ENCODE measurements around the gene SAMD14. TPM values are rescaled to one million over a fixed set of nuclear protein-coding genes. Genes with fewer than 3 reads are reported as not detected.

Gene SAMD14
- total RNA-seq, 1 donor from 2014 or later, result 82.0 TPM

DNA sequence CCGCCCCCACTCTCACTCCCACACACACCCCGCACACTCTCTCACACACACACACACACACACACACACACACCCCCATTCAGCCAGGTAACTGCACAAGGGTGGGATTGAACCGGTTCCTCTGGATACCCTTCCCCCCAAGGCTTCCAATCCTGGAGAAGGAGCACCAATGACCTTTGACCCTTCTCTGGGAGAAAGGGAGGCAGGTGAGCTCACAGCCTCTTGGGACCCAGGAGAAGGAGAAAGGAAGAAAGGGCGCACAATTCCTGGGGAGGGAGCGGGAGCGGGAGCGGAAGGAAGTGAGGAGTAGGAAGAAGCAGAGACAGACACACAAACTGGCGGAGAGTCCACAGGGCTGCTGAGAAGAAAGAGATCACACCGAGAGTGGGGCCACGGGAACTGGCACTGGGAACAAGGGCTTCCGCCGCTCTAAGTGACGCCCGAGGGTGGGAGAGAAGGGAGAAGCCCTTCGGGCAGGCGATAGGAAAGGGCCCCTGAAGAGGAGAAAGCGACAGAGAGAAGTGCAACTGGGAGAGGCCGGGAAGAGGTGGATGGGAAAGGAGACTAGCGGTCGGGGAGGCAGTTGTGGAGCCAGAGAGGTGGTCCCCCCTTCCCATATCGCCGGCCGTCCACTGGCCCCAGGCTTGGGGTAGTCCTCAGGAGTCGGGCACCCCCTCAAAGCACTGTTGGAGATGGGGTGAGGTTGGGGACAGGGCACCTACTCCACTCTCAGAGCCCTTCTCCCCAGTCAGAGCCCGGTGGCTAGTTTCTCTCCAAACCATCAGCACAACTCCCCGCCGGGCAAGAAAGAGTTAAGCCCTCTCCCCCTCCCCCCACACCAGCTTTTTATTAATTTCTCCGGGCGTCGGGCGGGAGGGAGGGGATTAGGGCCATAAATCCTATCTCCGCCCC lies 1.3 kb downstream of the SAMD14 start:
- H3K27ac Mint-ChIP-seq (ENCODE audit: unreplicated experiment), result peak overlapping the region; percentile 97
- H3K36me3 Mint-ChIP-seq (ENCODE audit: low read depth, unreplicated experiment), result peaks cover 14% of the 10 kb centered on the region
- H3K9me3 Mint-ChIP-seq (ENCODE audit: unreplicated experiment), result no peaks in the 10 kb centered on the region
- H3K4me3 Mint-ChIP-seq (ENCODE audit: unreplicated experiment), result peak overlapping the region; percentile 99
- TF ChIP-seq, protein P1, sequence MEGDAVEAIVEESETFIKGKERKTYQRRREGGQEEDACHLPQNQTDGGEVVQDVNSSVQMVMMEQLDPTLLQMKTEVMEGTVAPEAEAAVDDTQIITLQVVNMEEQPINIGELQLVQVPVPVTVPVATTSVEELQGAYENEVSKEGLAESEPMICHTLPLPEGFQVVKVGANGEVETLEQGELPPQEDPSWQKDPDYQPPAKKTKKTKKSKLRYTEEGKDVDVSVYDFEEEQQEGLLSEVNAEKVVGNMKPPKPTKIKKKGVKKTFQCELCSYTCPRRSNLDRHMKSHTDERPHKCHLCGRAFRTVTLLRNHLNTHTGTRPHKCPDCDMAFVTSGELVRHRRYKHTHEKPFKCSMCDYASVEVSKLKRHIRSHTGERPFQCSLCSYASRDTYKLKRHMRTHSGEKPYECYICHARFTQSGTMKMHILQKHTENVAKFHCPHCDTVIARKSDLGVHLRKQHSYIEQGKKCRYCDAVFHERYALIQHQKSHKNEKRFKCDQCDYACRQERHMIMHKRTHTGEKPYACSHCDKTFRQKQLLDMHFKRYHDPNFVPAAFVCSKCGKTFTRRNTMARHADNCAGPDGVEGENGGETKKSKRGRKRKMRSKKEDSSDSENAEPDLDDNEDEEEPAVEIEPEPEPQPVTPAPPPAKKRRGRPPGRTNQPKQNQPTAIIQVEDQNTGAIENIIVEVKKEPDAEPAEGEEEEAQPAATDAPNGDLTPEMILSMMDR (IDR thresholded peaks at IDR 0.05; ENCODE audit: unreplicated experiment), result no peak
- peaks cover 18% of the 10 kb centered on the region for H3K27me3 Mint-ChIP-seq (ENCODE audit: unreplicated experiment)
- H3K4me1 Mint-ChIP-seq (ENCODE audit: unreplicated experiment), result peaks cover 56% of the 10 kb centered on the region
- DNase-seq (ENCODE audit: low spot score), result peak; percentile 56

DNA sequence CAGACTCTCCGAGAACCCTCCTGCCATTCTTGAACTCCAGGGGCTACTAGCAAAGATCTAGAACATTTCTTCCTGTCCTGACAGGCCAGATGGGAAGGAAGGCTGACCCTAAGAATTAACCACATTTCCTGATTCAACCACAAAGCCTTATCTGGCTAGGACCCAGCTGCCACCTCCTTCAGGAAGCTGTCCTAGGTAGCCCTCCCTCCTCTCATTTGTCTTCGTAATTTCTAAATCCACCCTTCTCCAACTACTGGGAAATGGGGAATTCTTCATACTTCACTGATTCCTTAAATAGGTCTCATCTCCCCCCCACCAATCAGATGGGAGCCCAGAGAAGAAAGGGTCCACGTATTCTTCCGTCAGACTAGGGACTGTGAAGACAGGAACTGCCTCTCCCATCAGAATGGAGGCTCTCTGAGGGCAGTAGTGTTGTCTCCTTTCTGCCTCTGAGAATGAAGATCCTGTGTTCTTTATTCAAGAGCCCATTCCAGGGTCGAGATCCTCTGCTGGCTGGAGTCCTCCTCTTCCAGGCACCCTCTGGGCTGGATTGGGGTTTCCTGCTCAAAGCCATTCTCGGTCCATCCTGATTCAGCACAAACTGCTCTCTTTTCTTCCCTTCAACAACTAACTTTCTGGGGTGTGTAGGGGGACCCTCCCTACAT lies 2.1 kb downstream of the SAMD14 start:
- TF ChIP-seq, protein P1 (IDR thresholded peaks at IDR 0.05; ENCODE audit: unreplicated experiment), result no peak
- Mint-ChIP-seq H3K36me3 (ENCODE audit: low read depth, unreplicated experiment) (peaks cover 14% of the 10 kb centered on the region), H3K4me3 (ENCODE audit: unreplicated experiment) (peak overlapping the region; percentile 99), H3K4me1 (ENCODE audit: unreplicated experiment) (peaks cover 56% of the 10 kb centered on the region), H3K9me3 (ENCODE audit: unreplicated experiment) (no peaks in the 10 kb centered on the region), H3K27ac (ENCODE audit: unreplicated experiment) (peak overlapping the region; percentile 67), H3K27me3 (ENCODE audit: unreplicated experiment) (peaks cover 18% of the 10 kb centered on the region)
- DNase-seq (ENCODE audit: low spot score), result no peak

DNA sequence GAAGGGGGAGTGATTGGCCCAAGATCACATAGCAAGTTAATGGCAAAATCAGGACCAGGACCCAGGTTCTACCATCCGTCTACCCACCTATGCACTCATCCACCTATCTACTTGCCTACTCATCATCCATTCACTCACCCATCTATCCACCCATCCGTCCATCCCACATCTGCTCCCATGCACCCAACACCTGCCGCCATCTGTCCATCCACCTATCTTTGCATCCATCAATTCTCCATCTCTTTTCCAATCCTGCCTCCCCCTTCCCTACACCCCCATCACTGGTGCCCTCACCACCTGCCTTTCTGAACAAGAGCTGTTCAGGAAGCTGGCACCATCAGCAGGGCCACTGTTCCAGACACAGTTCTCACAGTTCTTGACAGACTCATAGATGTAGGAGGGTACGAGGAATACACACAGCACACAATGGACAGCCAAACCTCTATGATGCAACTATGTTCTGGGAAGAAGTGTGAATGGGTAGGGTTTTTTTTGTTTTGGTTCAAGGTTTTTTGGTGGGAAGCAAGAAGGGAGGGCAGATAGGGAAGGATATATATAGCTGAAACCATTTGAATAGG lies 4.5 kb downstream of the SAMD14 start:
- H3K4me1 Mint-ChIP-seq (ENCODE audit: unreplicated experiment), result peaks cover 43% of the 10 kb centered on the region
- H3K36me3 Mint-ChIP-seq (ENCODE audit: low read depth, unreplicated experiment), result peaks cover 30% of the 10 kb centered on the region
- no peak overlapping the region for H3K27ac Mint-ChIP-seq (ENCODE audit: unreplicated experiment)
- peaks cover 15% of the 10 kb centered on the region for H3K27me3 Mint-ChIP-seq (ENCODE audit: unreplicated experiment)
- H3K4me3 Mint-ChIP-seq (ENCODE audit: unreplicated experiment), result peak overlapping the region; percentile 47
- no peaks in the 10 kb centered on the region for H3K9me3 Mint-ChIP-seq (ENCODE audit: unreplicated experiment)
- TF ChIP-seq, protein P1 (IDR thresholded peaks at IDR 0.05; ENCODE audit: unreplicated experiment), result no peak
- no peak for DNase-seq (ENCODE audit: low spot score)

DNA sequence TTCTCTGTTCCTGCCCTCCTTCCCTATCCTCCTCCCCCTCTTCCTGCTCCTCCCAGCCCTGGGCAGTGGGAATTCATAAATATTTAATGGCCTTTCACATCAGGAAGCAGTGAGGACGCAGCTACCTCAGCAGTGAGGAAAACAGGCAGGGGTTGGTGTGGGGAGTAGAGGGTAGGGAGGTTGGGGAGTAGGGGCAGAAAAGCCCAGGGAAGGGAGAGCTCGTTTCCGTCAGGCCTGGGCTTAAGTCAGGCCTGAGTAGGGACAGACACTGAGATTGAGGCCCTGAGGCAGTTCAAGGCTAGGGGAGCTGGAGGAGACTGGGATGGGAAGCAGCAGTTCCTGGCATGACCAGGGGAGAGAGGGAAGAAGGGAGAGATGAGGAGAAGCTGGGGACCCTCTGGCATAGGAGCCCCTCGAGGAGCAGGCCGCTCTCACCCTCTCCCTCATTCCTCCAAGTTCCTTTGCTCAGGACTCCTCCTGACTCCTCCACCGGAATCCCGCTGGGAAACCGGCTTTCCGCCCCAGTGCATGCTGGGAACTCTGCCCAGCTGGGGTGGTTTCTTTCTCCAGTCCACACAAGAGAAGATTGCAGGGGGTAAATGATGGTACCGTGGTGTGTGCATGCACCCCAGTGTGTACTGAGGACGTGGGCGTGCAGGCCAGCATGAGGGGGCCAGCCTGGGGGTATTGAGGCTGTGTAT lies 6.2 kb downstream of the SAMD14 start:
- H3K9me3 Mint-ChIP-seq (ENCODE audit: unreplicated experiment), result no peaks in the 10 kb centered on the region
- peaks cover 42% of the 10 kb centered on the region for H3K4me1 Mint-ChIP-seq (ENCODE audit: unreplicated experiment)

More for the DNA sequence above, 6.2 kb downstream of the SAMD14 start:
- Mint-ChIP-seq H3K36me3 (ENCODE audit: low read depth, unreplicated experiment) (peaks cover 44% of the 10 kb centered on the region), H3K4me3 (ENCODE audit: unreplicated experiment) (no peak overlapping the region), H3K27me3 (ENCODE audit: unreplicated experiment) (peaks cover 22% of the 10 kb centered on the region), H3K27ac (ENCODE audit: unreplicated experiment) (peak overlapping the region; percentile 72)
- peak; percentile 49 for DNase-seq (ENCODE audit: low spot score)
- TF ChIP-seq, protein P1 (IDR thresholded peaks at IDR 0.05; ENCODE audit: unreplicated experiment), result no peak

All from endothelial cell (in vitro differentiated cells).